Mesodermal cell (in vitro differentiated cells): ENCODE measurements around the gene RNF145.
"Not testable (repeated sequence)": the region's sequence is repeated elsewhere in the genome, so short reads cannot be mapped to it uniquely, and the experiment has no call there.

ENCODE experiments used
- H3K27ac ChIP-seq: 2 replicates; pipeline ENCODE4 v1.7.0; 2013; ENCODE audit warnings: mild to moderate bottlenecking, low read depth, low read length, moderate library complexity; ENCODE audit not compliant: severe bottlenecking
- H3K36me3 ChIP-seq: 2 replicates; pipeline ENCODE4 v1.7.1; 2013; ENCODE audit warnings: mild to moderate bottlenecking, low read length, moderate library complexity; ENCODE audit not compliant: control insufficient read depth, insufficient read depth
- H3K4me1 ChIP-seq: one replicate; pipeline ENCODE4 v1.7.1; 2013; ENCODE audit warnings: mild to moderate bottlenecking, low read length; ENCODE audit not compliant: insufficient read depth, control insufficient read depth, poor library complexity, severe bottlenecking
- H3K4me3 ChIP-seq: 2 replicates; pipeline ENCODE4 v1.7.0; 2013; ENCODE audit warnings: low read length, control low read depth, mild to moderate bottlenecking; ENCODE audit not compliant: insufficient read depth, poor library complexity, severe bottlenecking; ENCODE audit errors: extremely low read depth
- H3K9me3 ChIP-seq: 2 replicates; pipeline ENCODE4 v1.7.1; 2013; ENCODE audit warnings: mild to moderate bottlenecking, low read length, moderate library complexity; ENCODE audit not compliant: control insufficient read depth
- WGBS, 2 experiments: methylation state at CpG; one replicate each; pipeline ENCODE4 v1.1.5; 2013; ENCODE audit warnings: missing lambda C conversion rate in 2 of 2; ENCODE audit not compliant: insufficient coverage in 2 of 2; 5-methylcytosine and 5-hydroxymethylcytosine counted together

RNF145 gene

GRCh38 chr5:159158553-159159091 is 50.7 kb downstream of the RNF145 start:
- WGBS, 2 experiments, result 60 to 85% methylated on average over 3 of the region's 4 CpGs
- H3K36me3 ChIP-seq, result peaks cover 71% of the 10 kb centered on the region

GRCh38 chr5:159157552-159157951 is 51.8 kb downstream of the RNF145 start:
- Histone ChIP-seq H3K4me1 (peaks cover 3% of the 10 kb centered on the region), H3K36me3 (peaks cover 61% of the 10 kb centered on the region), H3K4me3 (no peak overlapping the region), H3K9me3 (no peaks in the 10 kb centered on the region), H3K27ac (no peak overlapping the region)
- 86 to 88% methylated on average over 1 of the region's 1 CpG for WGBS, 2 experiments

More at GRCh38 chr5:159158553-159159091, 50.7 kb downstream of the RNF145 start:
- H3K4me1 ChIP-seq, H3K4me3 ChIP-seq, H3K27ac ChIP-seq, H3K9me3 ChIP-seq: not testable (repeated sequence)

DNA sequence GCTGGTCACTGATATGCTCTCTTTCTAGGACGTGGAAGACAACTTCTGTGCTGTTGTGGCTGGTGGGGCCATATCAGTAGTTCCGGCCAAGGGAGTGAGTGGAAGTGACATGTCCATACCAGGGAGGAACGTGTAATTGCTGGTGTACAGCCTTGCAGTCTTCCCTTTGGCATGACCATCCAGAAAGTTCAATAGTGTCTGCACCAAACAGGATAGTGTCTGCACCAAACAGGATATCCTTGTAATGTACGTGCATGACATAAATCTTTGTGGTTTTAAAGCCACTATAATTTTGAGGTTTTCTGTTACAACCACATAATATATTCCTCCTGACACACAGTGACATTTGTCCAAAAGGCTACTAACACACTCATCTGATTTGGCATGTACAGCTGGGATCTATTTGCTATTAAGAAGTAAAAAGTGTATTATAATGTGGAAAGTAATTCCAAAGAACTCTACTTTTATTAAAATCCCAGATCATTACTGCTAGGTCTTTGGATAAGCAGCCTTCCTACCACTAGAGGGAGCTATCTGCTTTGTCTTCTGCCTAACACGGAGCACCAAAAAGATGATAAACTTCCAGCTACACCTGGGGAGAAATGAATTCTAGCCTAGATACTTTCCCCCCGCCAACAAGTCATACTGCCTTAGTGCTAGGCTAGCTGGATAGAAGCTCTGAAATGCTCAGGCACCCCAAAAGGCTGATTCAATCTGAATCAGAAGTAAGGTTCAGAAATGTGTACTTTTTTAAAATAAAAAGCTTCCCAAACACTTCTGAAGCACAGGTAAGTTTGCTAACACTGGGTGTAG is 52.7 kb downstream of the RNF145 start:
- 62 to 71% methylated on average over 4 to 6 of the region's 6 CpGs for WGBS, 2 experiments
- Histone ChIP-seq H3K4me3 (no peak overlapping the region), H3K9me3 (no peaks in the 10 kb centered on the region), H3K4me1 (peaks cover 3% of the 10 kb centered on the region), H3K36me3 (peaks cover 51% of the 10 kb centered on the region), H3K27ac (no peak overlapping the region)

DNA sequence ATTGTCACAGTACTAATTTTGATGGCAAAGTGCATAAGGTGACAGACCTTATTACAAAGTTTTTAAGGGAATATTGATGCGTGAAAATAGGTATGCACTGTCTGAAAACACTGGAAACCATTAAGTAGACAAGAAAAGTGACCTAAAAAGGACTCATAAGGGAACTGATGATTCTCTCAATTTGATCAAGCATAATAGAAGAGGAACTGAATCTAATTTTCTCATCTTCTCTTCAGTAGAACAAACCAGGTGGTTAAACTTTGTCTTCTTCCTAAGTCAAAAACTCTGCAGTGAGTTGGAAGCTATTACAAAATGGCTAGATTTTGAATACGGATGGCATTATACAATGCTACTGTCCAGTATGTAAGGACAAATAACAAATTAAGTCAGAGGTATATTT is 53.4 kb downstream of the RNF145 start:
- Histone ChIP-seq H3K36me3 (peaks cover 45% of the 10 kb centered on the region), H3K27ac (no peak overlapping the region), H3K4me3 (no peak overlapping the region), H3K9me3 (no peaks in the 10 kb centered on the region), H3K4me1 (peaks cover 3% of the 10 kb centered on the region)
- WGBS, 2 experiments, result no CpG with 5 or more reads among the region's 2 CpGs

GRCh38 chr5:159152876-159153275 is 56.5 kb downstream of the RNF145 start:
- no CpG with 5 or more reads among the region's 2 CpGs for WGBS, 2 experiments
- Histone ChIP-seq H3K36me3 (peaks cover 23% of the 10 kb centered on the region), H3K4me1 (no peaks in the 10 kb centered on the region), H3K9me3 (no peaks in the 10 kb centered on the region), H3K27ac (no peak overlapping the region), H3K4me3 (no peak overlapping the region)

DNA sequence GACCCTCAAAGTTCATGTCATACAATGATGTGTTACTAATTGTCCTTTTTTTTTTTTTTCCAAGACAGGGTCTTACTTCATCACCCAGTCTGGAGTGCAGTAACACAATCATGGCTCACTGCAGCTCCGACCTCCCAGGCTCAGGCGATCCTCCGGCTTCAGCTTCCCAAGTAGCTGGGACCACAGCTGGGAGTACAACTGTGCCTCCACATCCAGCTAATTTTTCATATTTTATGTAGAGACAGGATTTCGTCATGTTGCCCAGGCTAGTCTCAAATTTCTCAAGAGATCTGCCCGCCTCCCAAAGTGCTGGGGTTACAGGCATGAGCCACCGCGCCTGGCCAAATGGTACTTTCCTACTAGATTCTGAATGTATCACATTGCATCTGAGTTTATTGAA is 60.3 kb downstream of the RNF145 start:
- no peaks in the 10 kb centered on the region for H3K9me3 ChIP-seq
- no peaks in the 10 kb centered on the region for H3K36me3 ChIP-seq
- H3K4me1 ChIP-seq, result no peaks in the 10 kb centered on the region
- no peak overlapping the region for H3K4me3 ChIP-seq
- 89 to 91% methylated on average over 7 of the region's 7 CpGs for WGBS, 2 experiments
- no peak overlapping the region for H3K27ac ChIP-seq

- no peak overlapping the region for H3K27ac ChIP-seq
- H3K36me3 ChIP-seq, result no peaks in the 10 kb centered on the region
- no peak overlapping the region for H3K4me3 ChIP-seq
- no peaks in the 10 kb centered on the region for H3K9me3 ChIP-seq
- WGBS, 2 experiments, result no CpG with 5 or more reads among the region's 1 CpG
- no peaks in the 10 kb centered on the region for H3K4me1 ChIP-seq
These were observed 61.4 kb downstream of the RNF145 start for GRCh38 chr5:159147976-159148375.

GRCh38 chr5:159146839-159147238 is 62.5 kb downstream of the RNF145 start:
- WGBS, 2 experiments, result 83 to 85% methylated on average over 1 of the region's 4 CpGs
- H3K4me1 ChIP-seq, result no peaks in the 10 kb centered on the region
- no peaks in the 10 kb centered on the region for H3K36me3 ChIP-seq
- no peaks in the 10 kb centered on the region for H3K9me3 ChIP-seq
- no peak overlapping the region for H3K4me3 ChIP-seq
- no peak overlapping the region for H3K27ac ChIP-seq

GRCh38 chr5:159145160-159145559 is 64.2 kb downstream of the RNF145 start:
- not testable (repeated sequence) for H3K4me1 ChIP-seq
- WGBS, 2 experiments, result 83% methylated on average over 1 of the region's 1 CpG; no CpG with 5 or more reads in 1 of the 2 experiments

DNA sequence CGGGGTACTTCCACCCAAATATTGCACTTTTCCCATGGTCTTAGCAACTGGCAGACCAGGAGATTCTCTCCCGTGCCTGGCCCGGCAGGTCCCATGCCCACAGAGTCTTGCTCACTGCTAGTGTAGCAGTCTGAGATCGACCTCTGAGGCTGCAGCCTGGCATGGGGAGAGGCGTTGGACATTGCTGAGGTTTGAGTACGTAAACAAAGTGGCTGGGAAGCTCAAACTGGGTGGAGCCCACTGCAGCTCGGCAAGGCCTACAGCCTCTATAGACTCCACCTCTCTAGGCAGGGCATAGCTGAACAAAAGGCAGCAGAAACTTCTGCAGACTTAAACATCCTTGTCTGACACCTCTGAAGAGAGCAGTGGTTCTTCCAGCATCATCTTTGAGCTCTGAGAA is 69.6 kb downstream of the RNF145 start:
- WGBS, 2 experiments, result 77 to 96% methylated on average over 5 to 7 of the region's 7 CpGs
- Histone ChIP-seq H3K27ac (no peak overlapping the region), H3K9me3 (no peaks in the 10 kb centered on the region), H3K4me1 (peaks cover 4% of the 10 kb centered on the region), H3K4me3 (no peak overlapping the region), H3K36me3 (no peaks in the 10 kb centered on the region)

More at GRCh38 chr5:159145160-159145559, 64.2 kb downstream of the RNF145 start:
- H3K36me3 ChIP-seq, H3K4me3 ChIP-seq, H3K9me3 ChIP-seq, H3K27ac ChIP-seq: not testable (repeated sequence)

DNA sequence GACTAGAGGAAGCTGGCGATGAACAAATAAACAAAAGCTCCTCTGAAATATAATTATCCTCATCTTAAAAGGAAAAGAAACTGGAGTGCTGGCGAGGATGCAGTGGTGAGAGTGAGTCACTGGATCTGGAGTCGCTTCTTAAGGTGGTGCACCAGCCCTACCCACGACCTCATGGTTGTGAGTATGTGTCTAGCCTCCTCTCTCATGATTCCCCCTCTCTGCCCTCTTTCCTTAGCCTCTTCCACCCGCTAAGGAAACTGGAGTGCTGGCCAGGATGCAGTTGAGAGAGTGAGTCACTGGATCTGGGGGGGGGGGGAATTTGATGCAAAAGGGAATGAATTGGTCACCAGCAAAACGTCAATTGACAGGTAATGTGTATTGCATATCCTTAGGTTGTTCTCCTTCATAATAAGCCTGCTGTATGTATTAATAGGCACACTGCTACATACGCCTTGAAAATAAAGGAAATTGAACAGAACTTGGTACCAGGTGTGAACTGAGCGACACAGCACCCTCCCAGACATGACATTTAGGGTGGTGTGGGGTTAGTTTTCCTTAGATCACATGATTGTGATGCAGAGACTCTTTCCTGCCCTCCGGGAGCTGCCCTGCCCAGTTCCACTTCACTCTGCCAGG is 73.3 kb downstream of the RNF145 start:
- no peaks in the 10 kb centered on the region for H3K9me3 ChIP-seq
- no peak overlapping the region for H3K4me3 ChIP-seq
- H3K4me1 ChIP-seq, result peaks cover 4% of the 10 kb centered on the region
- H3K36me3 ChIP-seq, result no peaks in the 10 kb centered on the region
- 80% methylated on average over 4 of the region's 9 CpGs; no CpG with 5 or more reads in 1 of the 2 experiments for WGBS, 2 experiments
- no peak overlapping the region for H3K27ac ChIP-seq
